HepG2 (cell line): Measurements from ENCODE around the gene PSMG1. TPM values are rescaled to one million over a fixed set of nuclear protein-coding genes. Genes with fewer than 3 reads are reported as not detected.

Experiments
- BRD4 ChIP-seq: sonication (generic); formaldehyde crosslinking; IDR thresholded peaks from 2 replicates; pipeline ENCODE4 v1.4.0; 2020; ENCODE audit warnings: missing genetic modification reagents
- GATAD2A ChIP-seq: IDR thresholded peaks from 2 replicates; pipeline ENCODE4 v1.6.1; 2016
- NCOA1 ChIP-seq: sonication (generic); formaldehyde crosslinking; IDR thresholded peaks from 2 replicates; pipeline ENCODE4 v1.9.0; 2021; ENCODE audit warnings: missing genetic modification reagents
- RARG ChIP-seq: sonication (generic); formaldehyde crosslinking; IDR thresholded peaks from 2 replicates; pipeline ENCODE4 v1.4.0; 2020; ENCODE audit warnings: low read depth, mild to moderate bottlenecking, missing genetic modification reagents
- TBX3 ChIP-seq: fragments of 450-650 bp; IDR thresholded peaks from 2 replicates; pipeline ENCODE4 v1.6.1; 2017; ENCODE audit warnings: antibody characterized with exemption, mild to moderate bottlenecking, inconsistent platforms, borderline replicate concordance
- ZFX ChIP-seq: sonication (generic); formaldehyde crosslinking; IDR thresholded peaks from 2 replicates; pipeline ENCODE4 v1.4.0; 2020; ENCODE audit warnings: mild to moderate bottlenecking, low read depth, missing genetic modification reagents, moderate library complexity
- polyA plus RNA-seq, 8 experiments: library from polyadenylated mRNA; depleted of rRNA in 3 of 8; stranded (reverse) in 7 of 8; unstranded in 1 of 8; fragments of >200 nt; fragmentation: Illumina TruSeq in 4 of 8; extraction: Trizol in 4 of 8; gene quantifications; 2 replicates each; pipeline versions ENCODE4 v1.2.1 to v1.2.3, GENCODE V29; 2011 to 2016; ENCODE audit warnings: low read depth in 4 of 8, missing spikeins in 1 of 8, mixed read lengths in 1 of 8; ENCODE audit not compliant: insufficient read depth in 1 of 8
- total RNA-seq, 5 experiments: library from RNA; depleted of rRNA; stranded (reverse); fragments of >200 nt; fragmentation: Illumina TruSeq; extraction: Trizol; gene quantifications; 2 replicates each; pipeline ENCODE4 v1.2.3, GENCODE V29; 2016; ENCODE audit warnings: low read depth in 1 of 5
- TF ChIP-seq, protein P1 (sequence below): sonication (generic); IDR thresholded peaks from 2 replicates; pipeline ENCODE4 v1.6.1; 2016; ENCODE audit warnings: low read depth, borderline replicate concordance
- TF ChIP-seq, protein P2 (sequence below): sonication (generic); formaldehyde crosslinking; IDR thresholded peaks from 2 replicates; pipeline ENCODE4 v1.5.1; 2020; ENCODE audit warnings: mild to moderate bottlenecking, missing genetic modification reagents, moderate library complexity
- TF ChIP-seq, protein P3 (sequence below): sonication (generic); formaldehyde crosslinking; IDR thresholded peaks from 2 replicates; pipeline ENCODE4 v1.4.0; 2020; ENCODE audit warnings: missing genetic modification reagents, borderline replicate concordance
- TF ChIP-seq, protein P4 (sequence below): fragments of 450-650 bp; IDR thresholded peaks from 2 replicates; pipeline ENCODE4 v1.6.1; 2016
- TF ChIP-seq, protein P5 (sequence below): sonication (generic); formaldehyde crosslinking; IDR thresholded peaks from 2 replicates; pipeline ENCODE4 v1.9.0; 2021; ENCODE audit warnings: mild to moderate bottlenecking, missing genetic modification reagents
- TF ChIP-seq, protein P6 (sequence below), 2 experiments: fragments of 450-650 bp in 1 of 2; sonication (generic) in 1 of 2; formaldehyde crosslinking; IDR thresholded peaks; 2 replicates each; pipeline versions ENCODE4 v1.5.0 to v1.8.0; 2020 to 2022; ENCODE audit warnings: mild to moderate bottlenecking in 1 of 2, missing genetic modification reagents in 1 of 2

Gene PSMG1
- total and polyA plus RNA-seq, 2 of the 13 experiments (the other 11 are each of a cell fraction or from before 2014, with no cell fraction given): 63.6 to 173 TPM

DNA sequence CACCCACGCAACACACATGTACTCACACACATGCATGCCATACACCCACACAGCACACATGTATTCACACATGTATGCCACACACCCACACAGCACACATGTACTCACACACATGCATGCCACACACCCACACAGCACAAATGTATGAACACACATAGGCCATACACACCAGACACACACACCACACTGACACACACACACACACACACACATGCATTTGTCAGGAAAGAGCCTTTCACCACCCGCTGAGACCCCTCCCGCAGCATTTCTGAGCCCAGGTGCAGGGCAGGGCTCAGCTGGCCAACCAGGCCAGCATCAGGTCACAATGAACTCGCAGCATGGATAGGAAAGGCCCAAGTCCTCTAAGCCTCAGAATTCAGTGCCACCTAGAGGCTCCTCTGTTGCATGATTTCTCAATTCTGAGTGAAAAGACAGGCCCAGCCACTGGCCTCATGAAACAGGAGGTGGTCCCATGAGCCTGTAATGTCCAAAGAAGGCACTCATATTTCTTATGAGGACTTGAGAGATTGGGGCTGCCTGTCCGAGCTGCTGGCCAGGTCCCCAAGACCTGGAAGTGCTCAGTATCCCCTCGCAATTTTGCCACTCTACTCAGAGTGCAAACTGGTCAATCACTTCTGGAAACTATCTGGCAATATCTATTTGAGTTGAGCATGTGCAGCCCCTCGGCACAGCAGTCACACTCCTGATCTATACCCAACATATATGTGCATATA is 57.3 kb downstream of the PSMG1 start (continued):
- TF ChIP-seq, protein P1, sequence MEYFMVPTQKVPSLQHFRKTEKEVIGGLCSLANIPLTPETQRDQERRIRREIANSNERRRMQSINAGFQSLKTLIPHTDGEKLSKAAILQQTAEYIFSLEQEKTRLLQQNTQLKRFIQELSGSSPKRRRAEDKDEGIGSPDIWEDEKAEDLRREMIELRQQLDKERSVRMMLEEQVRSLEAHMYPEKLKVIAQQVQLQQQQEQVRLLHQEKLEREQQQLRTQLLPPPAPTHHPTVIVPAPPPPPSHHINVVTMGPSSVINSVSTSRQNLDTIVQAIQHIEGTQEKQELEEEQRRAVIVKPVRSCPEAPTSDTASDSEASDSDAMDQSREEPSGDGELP: peak; percentile 76; the same call in 1 of the 2 replicates
- TF ChIP-seq, protein P2, sequence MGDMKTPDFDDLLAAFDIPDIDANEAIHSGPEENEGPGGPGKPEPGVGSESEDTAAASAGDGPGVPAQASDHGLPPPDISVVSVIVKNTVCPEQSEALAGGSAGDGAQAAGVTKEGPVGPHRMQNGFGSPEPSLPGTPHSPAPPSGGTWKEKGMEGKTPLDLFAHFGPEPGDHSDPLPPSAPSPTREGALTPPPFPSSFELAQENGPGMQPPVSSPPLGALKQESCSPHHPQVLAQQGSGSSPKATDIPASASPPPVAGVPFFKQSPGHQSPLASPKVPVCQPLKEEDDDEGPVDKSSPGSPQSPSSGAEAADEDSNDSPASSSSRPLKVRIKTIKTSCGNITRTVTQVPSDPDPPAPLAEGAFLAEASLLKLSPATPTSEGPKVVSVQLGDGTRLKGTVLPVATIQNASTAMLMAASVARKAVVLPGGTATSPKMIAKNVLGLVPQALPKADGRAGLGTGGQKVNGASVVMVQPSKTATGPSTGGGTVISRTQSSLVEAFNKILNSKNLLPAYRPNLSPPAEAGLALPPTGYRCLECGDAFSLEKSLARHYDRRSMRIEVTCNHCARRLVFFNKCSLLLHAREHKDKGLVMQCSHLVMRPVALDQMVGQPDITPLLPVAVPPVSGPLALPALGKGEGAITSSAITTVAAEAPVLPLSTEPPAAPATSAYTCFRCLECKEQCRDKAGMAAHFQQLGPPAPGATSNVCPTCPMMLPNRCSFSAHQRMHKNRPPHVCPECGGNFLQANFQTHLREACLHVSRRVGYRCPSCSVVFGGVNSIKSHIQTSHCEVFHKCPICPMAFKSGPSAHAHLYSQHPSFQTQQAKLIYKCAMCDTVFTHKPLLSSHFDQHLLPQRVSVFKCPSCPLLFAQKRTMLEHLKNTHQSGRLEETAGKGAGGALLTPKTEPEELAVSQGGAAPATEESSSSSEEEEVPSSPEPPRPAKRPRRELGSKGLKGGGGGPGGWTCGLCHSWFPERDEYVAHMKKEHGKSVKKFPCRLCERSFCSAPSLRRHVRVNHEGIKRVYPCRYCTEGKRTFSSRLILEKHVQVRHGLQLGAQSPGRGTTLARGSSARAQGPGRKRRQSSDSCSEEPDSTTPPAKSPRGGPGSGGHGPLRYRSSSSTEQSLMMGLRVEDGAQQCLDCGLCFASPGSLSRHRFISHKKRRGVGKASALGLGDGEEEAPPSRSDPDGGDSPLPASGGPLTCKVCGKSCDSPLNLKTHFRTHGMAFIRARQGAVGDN: peak; percentile 77
- TF ChIP-seq RARG (CRISPR knock-in tag) (no peak), BRD4 (no peak), GATAD2A (0 out of 2 replicates have a peak, but pooled peaks have one; percentile 37), TBX3 (no peak), ZFX (peak; percentile 82), NCOA1 (no peak)
- TF ChIP-seq, protein P3, sequence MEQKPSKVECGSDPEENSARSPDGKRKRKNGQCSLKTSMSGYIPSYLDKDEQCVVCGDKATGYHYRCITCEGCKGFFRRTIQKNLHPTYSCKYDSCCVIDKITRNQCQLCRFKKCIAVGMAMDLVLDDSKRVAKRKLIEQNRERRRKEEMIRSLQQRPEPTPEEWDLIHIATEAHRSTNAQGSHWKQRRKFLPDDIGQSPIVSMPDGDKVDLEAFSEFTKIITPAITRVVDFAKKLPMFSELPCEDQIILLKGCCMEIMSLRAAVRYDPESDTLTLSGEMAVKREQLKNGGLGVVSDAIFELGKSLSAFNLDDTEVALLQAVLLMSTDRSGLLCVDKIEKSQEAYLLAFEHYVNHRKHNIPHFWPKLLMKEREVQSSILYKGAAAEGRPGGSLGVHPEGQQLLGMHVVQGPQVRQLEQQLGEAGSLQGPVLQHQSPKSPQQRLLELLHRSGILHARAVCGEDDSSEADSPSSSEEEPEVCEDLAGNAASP (CRISPR knock-in tag): 0 out of 2 replicates have a peak, but pooled peaks have one; percentile 22
- TF ChIP-seq, protein P4, sequence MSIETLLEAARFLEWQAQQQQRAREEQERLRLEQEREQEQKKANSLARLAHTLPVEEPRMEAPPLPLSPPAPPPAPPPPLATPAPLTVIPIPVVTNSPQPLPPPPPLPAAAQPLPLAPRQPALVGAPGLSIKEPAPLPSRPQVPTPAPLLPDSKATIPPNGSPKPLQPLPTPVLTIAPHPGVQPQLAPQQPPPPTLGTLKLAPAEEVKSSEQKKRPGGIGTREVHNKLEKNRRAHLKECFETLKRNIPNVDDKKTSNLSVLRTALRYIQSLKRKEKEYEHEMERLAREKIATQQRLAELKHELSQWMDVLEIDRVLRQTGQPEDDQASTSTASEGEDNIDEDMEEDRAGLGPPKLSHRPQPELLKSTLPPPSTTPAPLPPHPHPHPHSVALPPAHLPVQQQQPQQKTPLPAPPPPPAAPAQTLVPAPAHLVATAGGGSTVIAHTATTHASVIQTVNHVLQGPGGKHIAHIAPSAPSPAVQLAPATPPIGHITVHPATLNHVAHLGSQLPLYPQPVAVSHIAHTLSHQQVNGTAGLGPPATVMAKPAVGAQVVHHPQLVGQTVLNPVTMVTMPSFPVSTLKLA: peak; percentile 16; the same call in 1 of the 2 replicates
- TF ChIP-seq, protein P5, sequence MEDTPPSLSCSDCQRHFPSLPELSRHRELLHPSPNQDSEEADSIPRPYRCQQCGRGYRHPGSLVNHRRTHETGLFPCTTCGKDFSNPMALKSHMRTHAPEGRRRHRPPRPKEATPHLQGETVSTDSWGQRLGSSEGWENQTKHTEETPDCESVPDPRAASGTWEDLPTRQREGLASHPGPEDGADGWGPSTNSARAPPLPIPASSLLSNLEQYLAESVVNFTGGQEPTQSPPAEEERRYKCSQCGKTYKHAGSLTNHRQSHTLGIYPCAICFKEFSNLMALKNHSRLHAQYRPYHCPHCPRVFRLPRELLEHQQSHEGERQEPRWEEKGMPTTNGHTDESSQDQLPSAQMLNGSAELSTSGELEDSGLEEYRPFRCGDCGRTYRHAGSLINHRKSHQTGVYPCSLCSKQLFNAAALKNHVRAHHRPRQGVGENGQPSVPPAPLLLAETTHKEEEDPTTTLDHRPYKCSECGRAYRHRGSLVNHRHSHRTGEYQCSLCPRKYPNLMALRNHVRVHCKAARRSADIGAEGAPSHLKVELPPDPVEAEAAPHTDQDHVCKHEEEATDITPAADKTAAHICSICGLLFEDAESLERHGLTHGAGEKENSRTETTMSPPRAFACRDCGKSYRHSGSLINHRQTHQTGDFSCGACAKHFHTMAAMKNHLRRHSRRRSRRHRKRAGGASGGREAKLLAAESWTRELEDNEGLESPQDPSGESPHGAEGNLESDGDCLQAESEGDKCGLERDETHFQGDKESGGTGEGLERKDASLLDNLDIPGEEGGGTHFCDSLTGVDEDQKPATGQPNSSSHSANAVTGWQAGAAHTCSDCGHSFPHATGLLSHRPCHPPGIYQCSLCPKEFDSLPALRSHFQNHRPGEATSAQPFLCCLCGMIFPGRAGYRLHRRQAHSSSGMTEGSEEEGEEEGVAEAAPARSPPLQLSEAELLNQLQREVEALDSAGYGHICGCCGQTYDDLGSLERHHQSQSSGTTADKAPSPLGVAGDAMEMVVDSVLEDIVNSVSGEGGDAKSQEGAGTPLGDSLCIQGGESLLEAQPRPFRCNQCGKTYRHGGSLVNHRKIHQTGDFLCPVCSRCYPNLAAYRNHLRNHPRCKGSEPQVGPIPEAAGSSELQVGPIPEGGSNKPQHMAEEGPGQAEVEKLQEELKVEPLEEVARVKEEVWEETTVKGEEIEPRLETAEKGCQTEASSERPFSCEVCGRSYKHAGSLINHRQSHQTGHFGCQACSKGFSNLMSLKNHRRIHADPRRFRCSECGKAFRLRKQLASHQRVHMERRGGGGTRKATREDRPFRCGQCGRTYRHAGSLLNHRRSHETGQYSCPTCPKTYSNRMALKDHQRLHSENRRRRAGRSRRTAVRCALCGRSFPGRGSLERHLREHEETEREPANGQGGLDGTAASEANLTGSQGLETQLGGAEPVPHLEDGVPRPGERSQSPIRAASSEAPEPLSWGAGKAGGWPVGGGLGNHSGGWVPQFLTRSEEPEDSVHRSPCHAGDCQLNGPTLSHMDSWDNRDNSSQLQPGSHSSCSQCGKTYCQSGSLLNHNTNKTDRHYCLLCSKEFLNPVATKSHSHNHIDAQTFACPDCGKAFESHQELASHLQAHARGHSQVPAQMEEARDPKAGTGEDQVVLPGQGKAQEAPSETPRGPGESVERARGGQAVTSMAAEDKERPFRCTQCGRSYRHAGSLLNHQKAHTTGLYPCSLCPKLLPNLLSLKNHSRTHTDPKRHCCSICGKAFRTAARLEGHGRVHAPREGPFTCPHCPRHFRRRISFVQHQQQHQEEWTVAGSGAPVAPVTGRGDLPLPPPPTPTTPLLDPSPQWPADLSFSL (CRISPR knock-in tag): peak; percentile 85
- TF ChIP-seq, protein P6, sequence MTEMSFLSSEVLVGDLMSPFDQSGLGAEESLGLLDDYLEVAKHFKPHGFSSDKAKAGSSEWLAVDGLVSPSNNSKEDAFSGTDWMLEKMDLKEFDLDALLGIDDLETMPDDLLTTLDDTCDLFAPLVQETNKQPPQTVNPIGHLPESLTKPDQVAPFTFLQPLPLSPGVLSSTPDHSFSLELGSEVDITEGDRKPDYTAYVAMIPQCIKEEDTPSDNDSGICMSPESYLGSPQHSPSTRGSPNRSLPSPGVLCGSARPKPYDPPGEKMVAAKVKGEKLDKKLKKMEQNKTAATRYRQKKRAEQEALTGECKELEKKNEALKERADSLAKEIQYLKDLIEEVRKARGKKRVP (CRISPR knock-in tag; IDR thresholded peaks at IDR 0.05): no peak
